Amniotic epithelial cell (primary cell): ENCODE results near the gene LIME1.

Experiments used
- DNase-seq: peaks from one replicate; pipeline ENCODE4 v3.0.0-alpha.2; 2010; ENCODE audit warnings: low read depth

The LIME1 gene

GRCh38 chr20:63735859-63736718 is at the start of gene LIME1:
TSS of gene LIME1 (plus strand) at chr20:63736664. CDS start at chr20:63737550, 886 bp downstream.
- no peak for DNase-seq

- no peak for DNase-seq
Measured at GRCh38 chr20:63687419-63688178, 48.9 kb upstream of the LIME1 start.

GRCh38 chr20:63688228-63689045 is 48.0 kb upstream of the LIME1 start:
- no peak for DNase-seq

GRCh38 chr20:63689046-63690002 is 47.1 kb upstream of the LIME1 start:
- DNase-seq, result no peak

GRCh38 chr20:63690003-63690897 is 46.2 kb upstream of the LIME1 start:
- no peak for DNase-seq

GRCh38 chr20:63690898-63691710 is 45.4 kb upstream of the LIME1 start:
- no peak for DNase-seq

GRCh38 chr20:63691711-63692435 is 44.6 kb upstream of the LIME1 start:
- no peak for DNase-seq

GRCh38 chr20:63692436-63693082 is 43.9 kb upstream of the LIME1 start:
- no peak for DNase-seq

- no peak for DNase-seq
Measured at GRCh38 chr20:63693083-63693732, 43.3 kb upstream of the LIME1 start.

GRCh38 chr20:63693733-63694583 is 42.5 kb upstream of the LIME1 start:
- DNase-seq, result no peak

- DNase-seq, result no peak
Measured at GRCh38 chr20:63694584-63695423, 41.7 kb upstream of the LIME1 start.

GRCh38 chr20:63695424-63696305 is 40.8 kb upstream of the LIME1 start:
- no peak for DNase-seq

- DNase-seq, result peak; percentile 46
Measured at GRCh38 chr20:63696306-63696627, 40.2 kb upstream of the LIME1 start.

GRCh38 chr20:63696628-63697356 is 39.7 kb upstream of the LIME1 start, which contains the start of gene TNFRSF6B:
TSS of gene TNFRSF6B (plus strand) at chr20:63696652. CDS start at chr20:63696768, 116 bp downstream.
- DNase-seq, result no peak
